ENCODE measurements around the gene LHFPL3. TPM values are rescaled to one million over a fixed set of nuclear protein-coding genes. Genes with fewer than 3 reads are reported as not detected.

Gene LHFPL3
- total RNA-seq, 1 experiment from 2014 or later = not detected

DNA sequence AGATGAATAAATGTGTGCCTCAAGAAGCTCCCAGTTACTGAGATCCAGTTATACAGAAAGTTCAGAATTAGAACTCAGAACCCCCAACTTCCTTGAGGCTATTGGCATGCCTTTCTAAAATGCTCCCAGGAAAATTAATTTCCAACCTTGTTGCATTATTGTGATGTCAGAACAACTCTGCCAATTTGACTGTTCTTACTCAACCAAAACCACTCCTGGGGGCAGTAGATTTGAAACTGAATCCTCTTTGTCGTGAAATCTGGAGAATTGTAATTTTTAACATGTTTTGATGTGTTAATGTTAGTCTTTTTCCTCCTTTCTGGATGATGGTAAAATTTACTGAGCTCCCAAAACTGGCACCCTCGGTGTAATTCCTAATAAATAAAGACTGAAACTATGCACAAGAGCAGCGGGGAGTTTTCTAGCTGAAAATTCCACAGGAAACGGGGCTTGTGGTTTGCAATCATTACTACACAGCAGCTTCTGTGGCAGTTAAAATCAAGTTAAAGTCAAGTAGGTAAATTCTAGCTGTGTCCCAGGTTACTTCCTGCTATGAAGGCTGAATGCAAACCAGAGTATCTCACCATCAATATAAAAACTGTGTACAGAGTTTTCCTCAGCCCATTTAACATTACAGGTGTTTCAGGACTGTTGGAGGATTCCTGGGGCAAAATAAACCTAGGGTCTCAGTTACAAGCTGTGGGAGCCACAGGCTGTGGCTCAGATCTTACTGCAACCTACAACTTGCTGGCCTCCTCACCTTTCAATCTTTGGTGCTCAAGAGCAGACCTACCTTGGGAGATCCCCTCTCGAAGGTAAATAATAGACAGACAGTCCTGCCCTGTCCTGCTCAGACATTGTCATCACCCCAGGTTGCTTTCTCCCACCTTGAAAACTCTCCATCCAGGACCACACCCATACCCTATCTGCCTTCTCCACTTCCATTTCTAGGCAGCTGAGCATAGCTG, 529.3 kb downstream of the LHFPL3 start:
- peaks cover 0 to 2% of the 10 kb centered on the region in 2 experiments; a peak in 1 of 4 replicates for H3K4me1 Mint-ChIP-seq
- Histone ChIP-seq H3K27ac (ENCODE audit: insufficient read length, low read depth, low read length) (no peak overlapping the region), H2AK5ac (ENCODE audit: insufficient read length, low read length) (no peak overlapping the region), H4K20me1 (ENCODE audit: control insufficient read depth, insufficient read depth, insufficient read length) (no peaks in the 10 kb centered on the region), H4K5ac (ENCODE audit: insufficient read length, low read depth, low read length) (no peak overlapping the region), H3K79me1 (ENCODE audit: insufficient read depth, low read depth, low read length, poor library complexity, severe bottlenecking) (no peaks in the 10 kb centered on the region), H4K8ac (replicated peaks; ENCODE audit: insufficient read length, low read depth, low read length) (no peak overlapping the region), H3K27me3 (ENCODE audit: insufficient read depth, low read length) (no peaks in the 10 kb centered on the region; the same call in 1 of the 2 replicates), H2BK15ac (ENCODE audit: low read depth, low read length) (no peak overlapping the region), H3K23me2 (ENCODE audit: insufficient read length, low read depth, low read length, poor library complexity, severe bottlenecking) (no peaks in the 10 kb centered on the region), H3K4me1 (ENCODE audit: insufficient read depth, low read length) (no peaks in the 10 kb centered on the region), H3K23ac (ENCODE audit: insufficient read length, low read depth, low read length) (no peak overlapping the region), H3K56ac (ENCODE audit: insufficient read length, low read depth, low read length) (no peak overlapping the region), H3K14ac (ENCODE audit: insufficient read depth, low read length) (no peak overlapping the region), H3K4me2 (ENCODE audit: insufficient read depth, insufficient read length, low read length) (no peak overlapping the region), H2AFZ (ENCODE audit: low read length) (no peak overlapping the region), H2BK12ac (ENCODE audit: insufficient read length, low read depth, low read length) (no peak overlapping the region), H3K9me3 (ENCODE audit: control insufficient read depth, low read depth, low read length) (no peaks in the 10 kb centered on the region), H3K9ac (ENCODE audit: extremely low read depth, insufficient read length, low read length) (no peak overlapping the region), H3K4ac (ENCODE audit: low read depth, low read length) (no peak overlapping the region), H3K79me2 (ENCODE audit: insufficient read depth, low read length) (no peaks in the 10 kb centered on the region), H2BK120ac (ENCODE audit: low read depth, low read length, poor library complexity, severe bottlenecking) (no peak overlapping the region), H2BK20ac (ENCODE audit: low read depth, low read length, poor library complexity, severe bottlenecking) (no peak overlapping the region), H4K91ac (ENCODE audit: insufficient read length, low read depth, low read length) (no peak overlapping the region), H2BK5ac (ENCODE audit: insufficient read length, low read length) (no peak overlapping the region), H3T11ph (ENCODE audit: low read length) (no peak overlapping the region), H3K18ac (ENCODE audit: insufficient read length, low read depth, low read length) (no peak overlapping the region)
- no peak for TF ChIP-seq CTCF (conservative IDR thresholded peaks at IDR 0.05)
- no CpG with 5 or more reads among the region's 5 CpGs for WGBS (ENCODE audit: extremely low coverage, insufficient read length, low lambda C conversion rate)
- no peak overlapping the region for H3K4me3 Mint-ChIP-seq
- H3K36me3 Mint-ChIP-seq (ENCODE audit: insufficient read depth in 1 of 3, low read depth in 3 of 3) = no peaks in the 10 kb centered on the region
- H3K27ac Mint-ChIP-seq = no peak overlapping the region
- no peak for DNase-seq
- peaks cover 0 to under 1% of the 10 kb centered on the region in 2 experiments; a peak in 2 of 5 replicates for H3K9me3 Mint-ChIP-seq
- H3K27me3 Mint-ChIP-seq (ENCODE audit: low read depth) = peaks cover 27% of the 10 kb centered on the region
